ENCODE measurements around the gene MIER2. TPM values are rescaled to one million over a fixed set of nuclear protein-coding genes. Genes with fewer than 3 reads are reported as not detected.

The MIER2 gene
- total RNA-seq, 1 donor from 2014 or later = 34.2 TPM

DNA sequence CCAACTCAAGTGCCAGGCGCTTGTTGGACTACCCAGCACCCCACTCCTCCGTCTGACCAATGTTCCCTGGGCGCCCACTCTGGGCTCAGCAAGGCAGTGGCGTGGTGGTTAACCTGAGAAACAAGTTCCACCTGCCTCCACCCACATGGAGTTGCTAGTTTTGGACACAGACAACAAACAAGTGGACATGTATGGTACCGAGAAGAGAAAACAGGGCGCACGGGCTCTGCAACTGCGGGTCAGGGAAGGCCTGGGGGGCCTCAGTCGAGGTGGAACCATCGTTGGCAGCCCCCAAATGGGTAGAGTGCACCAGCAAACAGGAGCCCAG lies 2.5 kb downstream of the MIER2 start:
- Mint-ChIP-seq H3K4me3 (no peak overlapping the region), H3K4me1 (ENCODE audit: low read depth) (peaks cover 64% of the 10 kb centered on the region), H3K27me3 (ENCODE audit: insufficient read depth) (peaks cover 5% of the 10 kb centered on the region), H3K36me3 (ENCODE audit: low read depth) (peaks cover 29% of the 10 kb centered on the region), H3K9me3 (peaks cover 3% of the 10 kb centered on the region), H3K27ac (no peak overlapping the region)
- intact Hi-C loops (cut with micrococcal nuclease) = loop anchor here (5.0 kb wide), 1 partner anchor 165 kb away; the partner anchor contains the start of gene TPGS1
- no peak for DNase-seq (ENCODE audit: low spot score)

DNA sequence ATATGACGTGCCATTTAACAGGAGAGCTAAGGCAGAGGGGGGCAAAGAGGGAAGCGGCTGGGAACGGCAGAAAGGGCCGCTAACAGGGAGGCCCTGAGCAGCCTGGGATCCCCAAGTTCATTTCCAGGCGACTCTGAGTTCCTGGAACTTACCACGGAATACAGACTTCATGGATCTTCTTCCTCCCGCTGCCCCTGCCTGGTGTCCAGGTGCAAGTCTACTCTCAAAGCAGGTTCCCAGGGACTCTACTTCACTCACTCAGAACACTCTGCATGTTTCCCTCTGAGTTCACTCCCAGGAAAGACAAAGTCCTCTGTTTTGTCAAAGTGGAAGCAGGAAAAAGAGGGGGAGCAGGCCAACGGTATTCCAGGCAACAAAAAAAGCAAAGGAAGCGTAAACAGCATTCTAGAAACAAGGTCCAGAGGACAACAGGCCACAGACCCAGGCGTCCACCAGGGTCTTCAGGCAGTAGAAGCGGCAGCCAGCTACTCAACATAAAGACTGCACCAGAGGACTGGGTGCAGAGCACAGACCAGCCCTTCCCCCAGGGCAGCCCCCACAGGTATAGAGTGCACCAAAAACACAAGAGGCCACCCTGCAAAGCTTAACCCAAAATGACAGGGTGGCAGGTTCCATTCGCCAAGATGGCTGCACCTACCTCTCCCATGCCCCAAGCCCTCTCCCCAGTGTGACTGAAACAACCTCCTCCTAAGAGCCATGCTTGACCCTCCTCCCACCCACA lies 3.0 kb downstream of the MIER2 start:
- peaks cover 4% of the 10 kb centered on the region for H3K9me3 Mint-ChIP-seq
- no peak for DNase-seq (ENCODE audit: low spot score)
- H3K27ac Mint-ChIP-seq = no peak overlapping the region
- H3K27me3 Mint-ChIP-seq (ENCODE audit: insufficient read depth) = peaks cover 3% of the 10 kb centered on the region
- intact Hi-C loops (cut with micrococcal nuclease) = loop anchor here (5.0 kb wide), 1 partner anchor 166 kb away; the partner anchor contains the start of gene TPGS1
- H3K4me3 Mint-ChIP-seq = peak overlapping the region; percentile 7
- H3K4me1 Mint-ChIP-seq (ENCODE audit: low read depth) = peaks cover 64% of the 10 kb centered on the region
- peaks cover 32% of the 10 kb centered on the region for H3K36me3 Mint-ChIP-seq (ENCODE audit: low read depth)

DNA sequence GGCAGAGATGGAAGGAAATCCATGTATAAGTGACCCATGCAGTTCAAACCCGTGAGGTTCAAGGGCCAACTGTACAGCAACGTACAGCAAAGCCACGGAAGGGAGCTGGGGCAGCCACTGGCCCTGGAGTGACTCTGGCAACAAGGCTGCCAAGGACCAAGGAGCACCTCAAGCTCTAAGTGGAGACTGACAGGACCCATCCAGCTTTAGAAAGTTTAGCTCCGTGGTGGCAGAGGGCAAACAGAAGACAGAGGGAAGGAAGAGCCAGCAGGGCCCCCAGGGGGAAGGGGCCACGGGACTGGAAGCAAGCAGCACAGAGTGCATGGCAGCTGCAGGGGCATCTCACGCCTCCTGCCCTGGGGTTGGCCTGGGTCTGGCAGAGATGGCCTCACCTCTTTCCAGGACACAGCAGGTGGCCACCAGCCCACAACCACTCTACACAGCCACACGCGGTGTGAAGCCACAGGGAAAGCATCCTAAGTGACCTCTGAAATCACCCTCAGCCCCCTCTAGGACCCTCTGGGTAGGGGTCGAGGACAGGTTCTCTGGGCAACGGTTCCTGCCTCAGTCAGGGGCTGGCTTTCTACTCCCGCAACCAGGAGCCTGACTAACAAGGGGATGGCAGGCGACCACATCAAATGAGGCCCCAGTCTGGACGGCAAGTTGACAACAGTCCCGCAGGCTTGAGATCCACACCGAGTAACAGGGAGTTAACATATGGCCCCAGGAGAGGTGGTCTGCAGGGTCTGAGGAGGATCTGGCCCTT lies 3.8 kb downstream of the MIER2 start:
- H3K9me3 Mint-ChIP-seq = peaks cover 4% of the 10 kb centered on the region
- peaks cover 34% of the 10 kb centered on the region for H3K36me3 Mint-ChIP-seq (ENCODE audit: low read depth)
- H3K27ac Mint-ChIP-seq = peak overlapping the region; percentile 23
- H3K4me3 Mint-ChIP-seq = peak overlapping the region; percentile 51
- intact Hi-C loops (cut with micrococcal nuclease) = loop anchor here (5.0 kb wide), 1 partner anchor 166 kb away; the partner anchor contains the start of gene TPGS1
- peaks cover 2% of the 10 kb centered on the region for H3K27me3 Mint-ChIP-seq (ENCODE audit: insufficient read depth)
- no peak for DNase-seq (ENCODE audit: low spot score)
- H3K4me1 Mint-ChIP-seq (ENCODE audit: low read depth) = peaks cover 64% of the 10 kb centered on the region

DNA sequence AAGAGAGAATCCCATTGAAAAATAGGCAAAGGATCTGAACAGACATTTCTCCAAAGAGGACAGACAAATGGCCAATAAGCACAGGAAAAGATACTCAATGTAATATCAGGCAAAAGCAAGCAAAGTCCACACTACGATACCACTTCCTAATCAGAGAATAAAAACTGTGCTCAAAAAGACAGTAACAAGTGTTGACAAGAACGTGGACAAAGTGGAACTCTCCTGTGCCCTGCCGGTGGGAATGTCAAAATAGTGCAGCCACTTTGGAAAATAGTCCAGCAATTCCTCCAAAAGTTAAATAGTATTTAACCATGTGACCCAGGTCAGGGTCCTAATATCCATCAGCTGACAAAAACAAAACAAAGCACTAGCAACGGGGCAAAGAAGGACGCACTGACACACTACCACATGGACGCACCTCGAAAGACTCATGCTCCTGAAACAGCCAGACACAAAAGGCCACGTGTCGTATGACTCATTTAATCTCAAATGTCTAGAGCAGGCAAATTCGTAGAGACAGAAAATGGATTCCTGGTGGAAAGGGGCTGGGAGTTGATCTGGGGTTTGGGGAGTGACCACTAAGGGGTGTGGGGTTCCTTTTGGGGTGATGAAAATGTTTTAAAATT lies 5.2 kb downstream of the MIER2 start:
- no peaks in the 10 kb centered on the region for H3K27me3 Mint-ChIP-seq (ENCODE audit: insufficient read depth)

DNA sequence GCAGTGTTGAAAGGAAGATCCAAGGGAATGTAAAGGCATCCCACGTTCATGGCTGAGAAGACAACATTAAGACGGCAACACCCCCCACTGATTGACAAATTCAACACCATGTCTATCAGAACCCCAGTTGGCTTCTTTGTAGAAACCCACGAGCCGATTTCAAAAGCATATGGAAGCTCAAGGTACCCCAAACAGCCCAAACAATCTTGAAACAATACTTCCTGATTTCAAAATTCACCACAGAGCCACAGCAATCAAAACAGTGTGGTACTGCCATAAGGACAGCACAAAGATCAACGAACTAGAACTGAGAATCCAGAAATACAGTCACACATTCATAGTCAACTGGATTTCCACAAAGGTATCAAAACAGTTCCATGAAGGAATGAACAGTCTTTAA lies 6.2 kb downstream of the MIER2 start:
- H3K27me3 Mint-ChIP-seq (ENCODE audit: insufficient read depth) = no peaks in the 10 kb centered on the region
- no peak overlapping the region for H3K27ac Mint-ChIP-seq
- no peak overlapping the region for H3K4me3 Mint-ChIP-seq
- H3K9me3 Mint-ChIP-seq = peaks cover 4% of the 10 kb centered on the region
- DNase-seq (ENCODE audit: low spot score) = no peak
- peaks cover 50% of the 10 kb centered on the region for H3K4me1 Mint-ChIP-seq (ENCODE audit: low read depth)
- H3K36me3 Mint-ChIP-seq (ENCODE audit: low read depth) = peaks cover 34% of the 10 kb centered on the region
- intact Hi-C loops (cut with micrococcal nuclease) = no loop called here

More for the DNA sequence above, 5.2 kb downstream of the MIER2 start:
- intact Hi-C loops (cut with micrococcal nuclease) = no loop called here
- Mint-ChIP-seq H3K4me3 (no peak overlapping the region), H3K27ac (no peak overlapping the region), H3K4me1 (ENCODE audit: low read depth) (peaks cover 56% of the 10 kb centered on the region), H3K9me3 (peaks cover 4% of the 10 kb centered on the region), H3K36me3 (ENCODE audit: low read depth) (peaks cover 37% of the 10 kb centered on the region)
- DNase-seq (ENCODE audit: low spot score) = no peak

DNA sequence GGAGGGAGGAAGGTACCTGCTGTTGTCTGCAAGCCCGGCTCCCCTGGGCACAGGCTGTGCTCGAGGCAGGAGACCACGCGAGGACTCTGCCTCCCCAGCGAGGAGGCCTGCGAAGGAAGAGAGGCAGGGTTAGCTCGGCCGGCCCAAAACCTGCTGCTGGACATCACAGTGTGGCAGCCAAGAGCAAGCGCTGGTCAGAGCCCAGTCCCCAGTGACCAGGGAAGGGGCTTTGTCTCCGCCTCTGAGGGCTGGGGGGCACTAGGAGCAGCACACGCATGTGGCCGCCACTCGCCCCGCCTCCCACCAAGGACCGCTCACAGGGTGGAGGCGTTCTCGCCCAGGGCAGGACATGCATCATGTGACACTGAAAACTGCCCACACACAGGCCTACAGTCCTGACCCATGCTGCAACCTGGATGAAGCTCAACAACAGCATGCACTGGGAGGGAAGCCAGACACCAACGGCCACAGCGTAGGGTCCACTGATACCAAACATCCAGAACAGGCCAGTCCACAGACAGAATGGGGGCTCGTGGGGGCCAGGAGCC lies 8.5 kb downstream of the MIER2 start:
- H3K9me3 Mint-ChIP-seq = peaks cover 4% of the 10 kb centered on the region
- peaks cover 27% of the 10 kb centered on the region for H3K4me1 Mint-ChIP-seq (ENCODE audit: low read depth)
- no peak overlapping the region for H3K4me3 Mint-ChIP-seq
- no peaks in the 10 kb centered on the region for H3K27me3 Mint-ChIP-seq (ENCODE audit: insufficient read depth)
- DNase-seq (ENCODE audit: low spot score) = no peak
- intact Hi-C loops (cut with micrococcal nuclease) = no loop called here
- peaks cover 33% of the 10 kb centered on the region for H3K36me3 Mint-ChIP-seq (ENCODE audit: low read depth)
- H3K27ac Mint-ChIP-seq = no peak overlapping the region

DNA sequence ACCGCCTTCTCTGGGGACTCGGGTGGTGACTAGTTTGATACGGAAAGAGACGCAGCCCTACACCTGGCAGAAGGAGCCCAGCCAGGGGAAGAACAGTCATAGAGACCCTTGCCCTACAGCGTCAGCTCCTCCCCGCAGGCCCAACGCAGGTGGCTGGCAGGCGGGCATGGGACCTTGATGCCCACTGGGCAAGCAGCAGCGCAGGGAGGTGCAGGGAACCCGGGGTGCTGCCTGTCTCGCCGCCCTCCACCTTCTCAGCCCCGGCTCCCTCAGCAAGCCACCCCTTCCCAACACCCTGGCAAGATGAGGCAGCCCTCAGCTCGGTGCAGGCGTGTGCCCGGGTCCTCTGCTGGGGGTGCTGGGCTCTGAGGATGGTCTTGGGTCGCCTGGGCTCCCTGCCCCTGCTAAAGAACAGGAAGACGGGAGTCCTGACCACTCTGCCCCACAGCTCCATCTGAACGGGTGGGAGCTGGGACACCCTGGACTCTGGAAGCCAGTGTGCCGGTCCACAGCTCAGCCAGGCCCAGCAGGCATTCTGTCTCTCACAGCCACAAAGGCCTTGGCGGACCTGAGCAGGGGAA lies 9.0 kb downstream of the MIER2 start:
- peaks cover 34% of the 10 kb centered on the region for H3K36me3 Mint-ChIP-seq (ENCODE audit: low read depth)
- H3K27ac Mint-ChIP-seq = no peak overlapping the region
- intact Hi-C loops (cut with micrococcal nuclease) = no loop called here
- H3K27me3 Mint-ChIP-seq (ENCODE audit: insufficient read depth) = no peaks in the 10 kb centered on the region
- peaks cover 8% of the 10 kb centered on the region for H3K9me3 Mint-ChIP-seq
- H3K4me3 Mint-ChIP-seq = no peak overlapping the region
- DNase-seq (ENCODE audit: low spot score) = no peak
- H3K4me1 Mint-ChIP-seq (ENCODE audit: low read depth) = peaks cover 23% of the 10 kb centered on the region

DNA sequence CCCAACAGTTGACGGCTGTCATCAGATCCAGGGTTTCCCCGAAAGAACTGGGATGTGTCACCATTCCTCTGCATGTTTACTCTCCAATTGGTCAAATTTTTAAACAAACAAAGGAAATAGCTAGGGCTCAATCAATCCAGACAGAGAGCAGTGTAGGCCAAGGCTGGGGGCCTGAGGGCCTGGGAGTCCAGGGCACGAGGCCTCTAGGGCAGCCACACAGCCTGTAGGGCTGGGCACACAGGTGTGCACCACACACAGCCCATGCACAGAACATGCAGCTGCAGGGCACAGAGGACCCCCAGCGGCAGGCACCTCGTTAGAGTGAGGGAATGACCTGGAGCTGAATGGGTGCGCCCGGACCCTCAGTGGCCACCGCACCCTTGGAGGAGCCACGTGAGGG lies 9.5 kb downstream of the MIER2 start:
- intact Hi-C loops (cut with micrococcal nuclease) = no loop called here
- H3K36me3 Mint-ChIP-seq (ENCODE audit: low read depth) = peaks cover 33% of the 10 kb centered on the region
- no peak for DNase-seq (ENCODE audit: low spot score)
- no peaks in the 10 kb centered on the region for H3K27me3 Mint-ChIP-seq (ENCODE audit: insufficient read depth)
- H3K27ac Mint-ChIP-seq = no peak overlapping the region
- peaks cover 9% of the 10 kb centered on the region for H3K9me3 Mint-ChIP-seq
- no peak overlapping the region for H3K4me3 Mint-ChIP-seq
- H3K4me1 Mint-ChIP-seq (ENCODE audit: low read depth) = peaks cover 18% of the 10 kb centered on the region

DNA sequence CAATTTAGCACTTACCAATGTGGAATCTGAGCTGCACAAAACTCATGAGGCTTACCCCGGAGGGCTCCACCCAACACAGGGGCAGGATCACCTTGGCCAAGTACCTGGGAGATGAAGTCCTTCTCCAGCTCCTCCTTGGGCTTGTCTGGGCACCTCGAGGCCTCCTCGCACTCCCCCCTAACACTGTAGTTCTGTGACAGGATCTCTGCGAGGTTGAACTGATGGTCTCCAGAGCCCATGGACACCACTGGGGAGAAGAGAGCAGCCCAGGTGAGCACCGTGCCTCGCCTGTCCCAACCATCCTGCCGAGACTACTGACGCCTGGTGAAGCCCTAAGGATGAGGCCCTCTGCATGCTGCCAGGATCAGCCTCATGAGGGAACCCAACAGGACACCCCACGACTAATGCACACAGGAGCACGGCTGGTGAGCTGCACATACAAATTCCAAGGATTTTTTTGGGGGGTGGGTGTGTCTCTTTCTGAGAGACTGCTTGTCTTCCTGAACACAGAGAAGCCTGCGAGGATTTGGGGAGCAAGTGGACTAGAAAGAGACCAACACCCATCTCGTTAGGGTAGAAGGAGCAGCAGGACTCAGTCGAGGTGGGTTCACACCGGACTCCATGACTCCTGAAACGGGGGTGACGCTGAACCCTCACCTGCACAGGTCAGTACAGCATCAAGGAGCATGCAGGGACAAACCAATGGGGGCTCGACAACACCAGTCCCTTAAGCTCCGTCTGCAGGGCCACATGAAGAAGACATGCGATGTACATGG lies 10.1 kb downstream of the MIER2 start:
- Mint-ChIP-seq H3K4me1 (ENCODE audit: low read depth) (peaks cover 12% of the 10 kb centered on the region), H3K27me3 (ENCODE audit: insufficient read depth) (no peaks in the 10 kb centered on the region), H3K36me3 (ENCODE audit: low read depth) (peaks cover 32% of the 10 kb centered on the region), H3K4me3 (no peak overlapping the region), H3K9me3 (peaks cover 9% of the 10 kb centered on the region), H3K27ac (no peak overlapping the region)
- no peak for DNase-seq (ENCODE audit: low spot score)
- intact Hi-C loops (cut with micrococcal nuclease) = no loop called here

DNA sequence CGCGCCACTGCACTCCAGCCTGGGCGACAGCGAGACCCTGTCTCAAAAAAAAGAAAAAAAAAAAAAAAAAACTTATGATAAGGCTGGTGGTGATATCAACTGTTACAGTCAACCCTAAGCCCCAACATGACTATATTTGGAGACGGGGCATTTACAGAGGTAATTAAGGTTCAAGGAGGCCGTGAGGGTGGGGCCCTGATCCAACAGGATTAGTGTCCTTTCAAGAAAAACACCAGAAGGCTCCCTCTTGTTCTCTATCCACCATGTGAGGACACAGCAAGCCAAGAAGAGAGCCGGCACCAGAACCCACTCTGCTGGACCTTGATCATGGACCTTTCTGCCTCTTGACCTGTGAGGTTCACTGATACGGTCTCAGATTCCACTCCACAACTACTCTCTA lies 14.1 kb downstream of the MIER2 start:
- DNase-seq (ENCODE audit: low spot score) = no peak
- Mint-ChIP-seq H3K27ac (no peak overlapping the region), H3K27me3 (ENCODE audit: insufficient read depth) (no peaks in the 10 kb centered on the region), H3K4me1 (ENCODE audit: low read depth) (no peaks in the 10 kb centered on the region), H3K36me3 (ENCODE audit: low read depth) (peaks cover 43% of the 10 kb centered on the region), H3K4me3 (no peak overlapping the region), H3K9me3 (peaks cover 20% of the 10 kb centered on the region)
- intact Hi-C loops (cut with micrococcal nuclease) = no loop called here

DNA sequence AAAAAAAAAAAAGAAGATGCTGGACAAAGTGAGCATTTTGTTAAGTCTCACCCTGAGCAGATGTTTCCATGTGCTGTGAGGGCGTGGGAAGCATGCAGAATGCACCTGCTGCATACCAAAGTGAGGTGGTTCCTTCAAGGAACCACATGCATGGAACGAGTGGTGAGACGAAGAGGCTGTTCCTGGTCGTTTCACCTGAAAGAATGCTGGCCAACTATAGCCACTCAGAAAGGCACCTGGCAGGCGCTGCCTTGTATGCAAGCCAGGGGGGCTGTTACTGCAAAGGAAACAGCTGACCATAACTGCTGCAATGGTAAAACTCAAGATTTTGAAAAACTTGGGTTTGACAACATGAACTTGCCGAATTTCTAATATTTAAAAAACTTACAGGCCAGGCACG lies 14.7 kb downstream of the MIER2 start:
- Mint-ChIP-seq H3K4me1 (ENCODE audit: low read depth) (no peaks in the 10 kb centered on the region), H3K9me3 (peaks cover 20% of the 10 kb centered on the region), H3K27ac (no peak overlapping the region), H3K4me3 (no peak overlapping the region), H3K36me3 (ENCODE audit: low read depth) (peaks cover 42% of the 10 kb centered on the region), H3K27me3 (ENCODE audit: insufficient read depth) (no peaks in the 10 kb centered on the region)
- DNase-seq (ENCODE audit: low spot score) = no peak
- intact Hi-C loops (cut with micrococcal nuclease) = no loop called here

DNA sequence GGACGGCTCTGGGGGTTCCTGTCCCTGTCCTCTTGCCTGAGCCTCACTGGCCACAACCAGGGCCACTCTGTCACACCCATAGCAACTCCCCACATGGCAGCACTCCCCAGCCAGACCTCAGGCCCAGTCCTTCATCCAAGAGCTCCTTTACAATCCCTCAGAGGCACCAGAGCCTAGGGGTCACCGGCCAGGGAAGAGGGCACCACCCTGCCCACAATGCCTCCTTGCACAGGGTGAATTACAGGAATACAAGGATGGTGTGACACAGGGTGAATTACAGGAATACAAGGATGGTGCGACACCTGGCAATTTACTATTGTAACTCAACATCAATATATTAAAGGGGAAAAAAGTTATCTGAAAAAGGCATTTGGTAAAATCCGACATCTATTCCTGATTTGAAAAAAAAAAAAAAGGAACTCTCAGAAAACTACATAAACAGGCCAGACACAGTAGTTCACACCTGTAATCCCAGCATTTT lies 16.5 kb downstream of the MIER2 start:
- no peaks in the 10 kb centered on the region for H3K27me3 Mint-ChIP-seq (ENCODE audit: insufficient read depth)

More for the DNA sequence above, 16.5 kb downstream of the MIER2 start:
- no peak overlapping the region for H3K4me3 Mint-ChIP-seq
- intact Hi-C loops (cut with micrococcal nuclease) = no loop called here
- no peak overlapping the region for H3K27ac Mint-ChIP-seq
- H3K9me3 Mint-ChIP-seq = peaks cover 20% of the 10 kb centered on the region
- peaks cover 36% of the 10 kb centered on the region for H3K36me3 Mint-ChIP-seq (ENCODE audit: low read depth)
- DNase-seq (ENCODE audit: low spot score) = no peak
- H3K4me1 Mint-ChIP-seq (ENCODE audit: low read depth) = no peaks in the 10 kb centered on the region

All from activated T-helper 1 cell treated with anti-CD3 and anti-CD28 coated beads, Interleukin-12 subunit alpha, Interleukin-12 subunit beta, Interleukin-2, Interleukin-4 antibody, amounts not matched to agents 30 ng/mL and 10 ng/mL and 1 ng/mL, durations not matched to agents 14 hours and 24 hours and 36 hours (primary cell).